Stomach (tissue), 8 donors: Measurements from ENCODE around the gene NR2C1. TPM values are rescaled to one million over a fixed set of nuclear protein-coding genes. Genes with fewer than 3 reads are reported as not detected.

Source experiments
- polyA plus RNA-seq, 3 donors: library from polyadenylated mRNA; stranded (reverse); fragments of 200-250 nt; gene quantifications; one replicate each; pipeline ENCODE4 v1.2.3, GENCODE V29; 2013
- total RNA-seq, 5 donors: library from RNA; depleted of rRNA; stranded (reverse); fragments of >200 nt; gene quantifications; one replicate each; pipeline versions ENCODE4 v1.1.0 to v1.2.3, GENCODE V29; 2014 to 2016
- donor health status: healthy with polysubstance abuse.
- donor health status: Bipolar disorder and iron deficiency.
- donor health status: healthy.

The NR2C1 gene
- total and polyA plus RNA-seq, 8 donors: 8.7 to 76.4 (median 30.8) TPM

Other genes with a start within 250 kb of the NR2C1 start
- 10 to 100 TPM; 20.4 to 82.8 (median 59.4) TPM for gene NDUFA12, start 69.9 kb downstream of the NR2C1 start, total RNA-seq
- 100 to 1,000 TPM; 118 to 142 (median 131) TPM for gene NDUFA12, start 69.9 kb downstream of the NR2C1 start, polyA plus RNA-seq
- 10 to 100 TPM in 3 of 5 donors, 1 to 10 TPM in 2; 4.5 to 16.3 (median 11.6) TPM for gene FGD6, start 143.8 kb upstream of the NR2C1 start, total RNA-seq
- 1 to 10 TPM in 2 of 3 donors, under 1 TPM in 1; 0.92 to 1.5 (median 1.5) TPM for gene FGD6, start 143.8 kb upstream of the NR2C1 start, polyA plus RNA-seq
- gene VEZT, start 144.2 kb upstream of the NR2C1 start, total RNA-seq: 100 to 1,000 TPM in 2 of 5 donors, 10 to 100 TPM in 3; 40.8 to 165 (median 59.4) TPM
- 10 to 100 TPM; 11.0 to 22.6 (median 14.7) TPM for gene VEZT, start 144.2 kb upstream of the NR2C1 start, polyA plus RNA-seq